Immature natural killer cell (primary cell): ENCODE results near the gene ALDH1A3. TPM values are rescaled to one million over a fixed set of nuclear protein-coding genes. Genes with fewer than 3 reads are reported as not detected.
"Not testable (repeated sequence)": the region's sequence is repeated elsewhere in the genome, so short reads cannot be mapped to it uniquely, and the experiment has no call there.

ENCODE experiments used
- DNase-seq, 3 donors: peaks; one replicate each; pipeline ENCODE4 v3.0.0; 2022; ENCODE audit warnings: mixed read lengths in 1 of 3
- H3K27ac Mint-ChIP-seq, 6 donors: one replicate each; pipeline ENCODE4 v1.8.0; 2020; ENCODE audit warnings: mixed read lengths in 6 of 6, mild to moderate bottlenecking in 5 of 6, inconsistent platforms in 4 of 6, moderate library complexity in 3 of 6
- H3K27me3 Mint-ChIP-seq, 3 donors: one replicate each; pipeline ENCODE4 v1.8.0; 2020 to 2021; ENCODE audit warnings: low read depth in 3 of 3, mild to moderate bottlenecking in 3 of 3, mixed read lengths in 3 of 3, moderate library complexity in 3 of 3, inconsistent platforms in 1 of 3
- H3K36me3 Mint-ChIP-seq, 3 donors: one replicate each; pipeline ENCODE4 v1.8.0; 2020; ENCODE audit warnings: mixed read lengths in 3 of 3, inconsistent platforms in 2 of 3, mild to moderate bottlenecking in 2 of 3
- H3K4me1 Mint-ChIP-seq, 2 donors: one replicate each; pipeline ENCODE4 v1.8.0; 2020; ENCODE audit warnings: inconsistent platforms in 2 of 2, mild to moderate bottlenecking in 2 of 2, mixed read lengths in 2 of 2, moderate library complexity in 1 of 2
- H3K4me3 Mint-ChIP-seq, 5 donors: one replicate each; pipeline ENCODE4 v1.8.0; 2020; ENCODE audit warnings: mild to moderate bottlenecking in 5 of 5, mixed read lengths in 5 of 5, inconsistent platforms in 3 of 5, moderate library complexity in 3 of 5
- H3K9me3 Mint-ChIP-seq, 6 donors: one replicate each; pipeline ENCODE4 v1.8.0; 2020; ENCODE audit warnings: mild to moderate bottlenecking in 6 of 6, mixed read lengths in 6 of 6, inconsistent platforms in 4 of 6, moderate library complexity in 3 of 6
- polyA plus RNA-seq, 3 donors: library from polyadenylated mRNA; unstranded; fragments of 300-500 nt; fragmentation: Illumina TruSeq; gene quantifications; one replicate each; pipeline ENCODE4 v1.2.3, GENCODE V29; 2021

ALDH1A3 gene
- polyA plus RNA-seq, 3 donors from 2014 or later = not detected

DNA sequence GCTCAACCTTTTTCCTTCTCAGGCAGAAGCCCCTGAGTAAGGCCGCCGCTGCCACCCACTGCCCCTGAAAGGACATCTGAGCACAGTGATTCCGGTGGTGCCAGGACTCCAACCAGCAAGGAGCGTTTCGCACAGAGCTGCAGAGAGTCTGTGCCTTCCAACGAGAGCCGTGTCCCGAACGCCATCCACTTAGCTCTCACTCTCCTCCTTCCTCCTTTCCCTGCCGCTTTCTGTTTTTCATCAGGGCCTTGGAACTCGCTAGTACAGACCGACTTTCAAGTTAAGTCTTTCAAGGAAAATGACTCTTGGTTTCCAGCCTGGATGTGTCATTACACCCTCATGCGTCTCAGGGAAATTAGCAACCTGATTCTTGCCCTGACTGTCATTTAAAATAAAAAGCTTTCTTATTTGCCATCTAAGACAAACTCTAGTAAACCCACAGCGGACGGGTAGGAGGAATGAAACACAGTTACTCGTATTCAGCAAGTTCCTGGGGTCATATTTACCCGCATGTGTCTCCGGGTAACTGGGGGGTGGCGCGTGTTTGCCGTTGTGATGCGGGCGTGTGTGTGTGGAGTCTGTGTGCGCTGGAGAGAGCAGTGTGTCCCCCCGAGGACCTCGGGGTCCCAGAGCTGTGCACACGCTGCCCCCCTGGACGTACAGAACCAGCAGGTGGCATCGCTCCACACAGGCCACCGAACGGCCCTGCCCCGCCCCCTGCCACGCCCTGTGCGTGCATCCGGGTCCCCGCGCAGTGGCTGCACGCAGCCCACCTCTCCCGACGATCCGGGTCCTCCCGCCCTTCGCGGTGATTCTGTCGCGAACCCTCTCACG lies 30.4 kb upstream of the ALDH1A3 start:
- H3K9me3 Mint-ChIP-seq = no peaks in the 10 kb centered on the region
- peaks cover 2 to 20% (median 14%) of the 10 kb centered on the region in 3 donors for H3K27me3 Mint-ChIP-seq
- peaks cover 0 to 3% (median 0%) of the 10 kb centered on the region in 3 donors for H3K36me3 Mint-ChIP-seq
- DNase-seq = no peak
- H3K27ac Mint-ChIP-seq = peak overlapping the region in 1 of 6 donors; percentile 55
- H3K4me1 Mint-ChIP-seq = peaks cover 6% of the 10 kb centered on the region in 2 donors
- H3K4me3 Mint-ChIP-seq = peak overlapping the region; percentile 60 to 77 (median 73)

GRCh38 chr15:100849855-100850218 lies 29.8 kb upstream of the ALDH1A3 start:
- DNase-seq = no peak
- Mint-ChIP-seq H3K36me3 (peaks cover 0 to 3% (median 0%) of the 10 kb centered on the region in 3 donors), H3K27me3 (peaks cover 2 to 20% (median 14%) of the 10 kb centered on the region in 3 donors), H3K27ac (no peak overlapping the region), H3K9me3 (no peaks in the 10 kb centered on the region), H3K4me1 (peaks cover 6% of the 10 kb centered on the region in 2 donors), H3K4me3 (peak overlapping the region in 2 of 5 donors; percentile 77)

GRCh38 chr15:100851428-100852015 lies 28.1 kb upstream of the ALDH1A3 start:
- not testable (repeated sequence) for H3K4me1 Mint-ChIP-seq, DNase-seq, H3K27ac Mint-ChIP-seq, H3K9me3 Mint-ChIP-seq, H3K36me3 Mint-ChIP-seq
- H3K27me3 Mint-ChIP-seq = peaks cover 4 to 20% (median 14%) of the 10 kb centered on the region in 3 donors
- H3K4me3 Mint-ChIP-seq = peak overlapping the region in 1 of 5 donors; percentile 36

DNA sequence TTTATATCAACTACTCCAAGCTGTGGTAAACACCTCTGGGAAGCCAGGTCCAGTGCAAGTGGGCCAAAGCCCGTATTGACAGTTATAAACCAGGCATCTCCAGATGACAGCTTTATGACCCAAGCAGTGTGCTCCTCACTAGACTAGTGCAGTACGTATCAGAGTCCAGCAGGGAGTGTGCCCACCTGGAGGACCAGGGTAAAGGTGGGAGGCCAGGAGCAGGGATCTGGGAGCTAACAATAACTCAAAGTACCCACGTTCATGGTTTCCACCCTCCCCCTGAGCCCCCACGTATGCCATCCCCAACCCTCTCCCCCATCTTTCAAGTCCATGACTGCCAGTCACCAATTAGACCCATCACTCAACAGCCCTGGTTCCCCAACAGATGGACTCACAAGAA lies 27.0 kb upstream of the ALDH1A3 start:
- DNase-seq = no peak
- H3K36me3 Mint-ChIP-seq = peaks cover 0 to 3% (median 0%) of the 10 kb centered on the region in 3 donors
- peaks cover 4 to 20% (median 14%) of the 10 kb centered on the region in 3 donors for H3K27me3 Mint-ChIP-seq
- no peak overlapping the region for H3K4me3 Mint-ChIP-seq
- peaks cover 6% of the 10 kb centered on the region in 2 donors for H3K4me1 Mint-ChIP-seq
- no peak overlapping the region for H3K27ac Mint-ChIP-seq
- no peaks in the 10 kb centered on the region for H3K9me3 Mint-ChIP-seq

- no peak for DNase-seq
- Mint-ChIP-seq H3K9me3 (no peaks in the 10 kb centered on the region), H3K27ac (no peak overlapping the region), H3K36me3 (peaks cover 0 to 3% (median 0%) of the 10 kb centered on the region in 3 donors), H3K27me3 (peaks cover 4 to 20% (median 14%) of the 10 kb centered on the region in 3 donors), H3K4me1 (peaks cover 5 to 6% of the 10 kb centered on the region in 2 donors), H3K4me3 (no peak overlapping the region)
These were observed 25.8 kb upstream of the ALDH1A3 start for GRCh38 chr15:100853676-100854440.

DNA sequence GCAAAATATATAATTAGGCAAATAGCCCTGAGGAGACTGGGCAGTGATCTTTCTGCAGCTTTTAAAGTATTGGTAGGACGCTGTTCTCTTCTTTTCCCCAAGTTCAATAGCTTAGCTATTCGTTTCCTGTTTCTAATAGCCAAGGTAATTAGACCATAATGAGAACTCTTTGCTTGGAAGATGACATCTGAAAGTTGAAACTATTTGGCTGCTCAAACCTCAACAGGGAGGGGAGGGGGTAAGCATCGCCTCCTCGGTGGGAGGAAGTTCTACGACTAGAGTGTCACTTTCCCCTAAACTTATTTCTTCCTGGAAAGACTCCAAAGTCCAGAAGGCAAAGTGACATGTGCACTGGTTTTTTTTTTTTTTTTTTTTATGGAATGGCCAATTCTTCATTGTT lies 22.8 kb upstream of the ALDH1A3 start:
- Mint-ChIP-seq H3K27ac (no peak overlapping the region), H3K4me1 (no peaks in the 10 kb centered on the region), H3K27me3 (peaks cover 1 to 7% (median 6%) of the 10 kb centered on the region in 3 donors), H3K9me3 (no peaks in the 10 kb centered on the region), H3K4me3 (no peak overlapping the region), H3K36me3 (no peaks in the 10 kb centered on the region)
- DNase-seq = no peak

DNA sequence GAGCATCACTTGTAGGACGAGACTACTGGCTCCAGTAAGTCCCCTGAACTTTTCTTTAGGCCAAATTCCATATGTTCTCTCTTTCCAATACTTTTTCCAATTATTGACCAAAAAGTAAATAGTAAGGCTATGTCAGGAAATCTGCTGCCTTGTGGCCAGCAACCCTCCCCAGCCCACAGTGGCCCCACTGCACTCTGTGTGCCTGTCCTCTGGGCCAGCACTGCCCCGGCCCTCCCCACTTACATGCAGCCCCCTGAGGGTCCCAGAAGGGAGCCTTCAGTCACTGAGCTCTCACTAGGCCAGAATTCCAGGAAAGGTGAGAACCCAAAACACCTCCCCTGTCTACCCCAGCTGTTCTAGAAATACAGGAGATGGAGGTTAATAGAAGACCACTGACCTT lies 21.3 kb upstream of the ALDH1A3 start:
- H3K4me3 Mint-ChIP-seq = no peak overlapping the region
- no peaks in the 10 kb centered on the region for H3K36me3 Mint-ChIP-seq
- H3K9me3 Mint-ChIP-seq = no peaks in the 10 kb centered on the region
- H3K4me1 Mint-ChIP-seq = no peaks in the 10 kb centered on the region
- peaks cover 1 to 7% (median 6%) of the 10 kb centered on the region in 3 donors for H3K27me3 Mint-ChIP-seq
- no peak overlapping the region for H3K27ac Mint-ChIP-seq
- no peak for DNase-seq

DNA sequence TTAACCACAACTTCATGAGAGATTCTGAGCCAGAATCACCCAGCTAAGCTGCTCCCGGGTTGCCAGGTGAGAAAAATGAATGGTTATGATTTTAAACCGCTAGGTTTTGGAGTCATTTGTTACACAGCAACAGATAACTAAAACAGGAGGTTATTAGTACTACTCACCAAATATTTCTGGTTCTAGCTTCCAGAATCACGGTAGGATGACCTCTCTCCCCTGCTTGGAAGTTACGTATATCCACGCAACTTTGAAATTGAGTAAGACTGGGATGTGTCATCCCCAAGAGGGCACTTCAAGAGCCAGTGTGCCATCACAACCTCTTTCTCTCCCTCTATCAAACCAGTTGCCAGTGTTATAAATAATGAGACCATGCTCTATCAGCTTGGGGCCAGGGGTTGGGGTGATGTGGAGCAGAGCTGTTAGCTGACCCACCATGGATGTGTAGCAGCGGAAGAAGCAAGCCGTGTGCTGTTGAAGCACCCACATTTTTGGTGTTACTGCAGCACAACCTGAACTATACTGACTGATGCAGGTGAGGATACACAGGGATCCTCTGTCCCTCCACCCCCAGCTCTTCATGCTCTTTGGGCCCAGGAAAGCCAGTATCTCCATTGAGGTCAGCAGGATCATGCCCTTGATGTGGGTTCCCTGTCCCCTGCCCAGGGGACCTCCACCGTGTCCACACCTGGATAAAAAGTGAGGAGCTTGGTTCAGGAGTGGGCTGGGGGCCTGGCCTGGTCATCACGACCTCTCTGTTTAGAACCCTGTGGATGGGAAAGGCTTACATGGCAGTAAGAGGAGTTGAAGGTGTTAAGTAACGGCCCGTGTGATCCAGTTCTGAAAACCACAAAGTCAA lies 19.4 kb upstream of the ALDH1A3 start:
- Mint-ChIP-seq H3K9me3 (no peaks in the 10 kb centered on the region), H3K27me3 (peaks cover 0 to 6% (median 1%) of the 10 kb centered on the region in 3 donors), H3K4me1 (no peaks in the 10 kb centered on the region), H3K4me3 (no peak overlapping the region), H3K27ac (no peak overlapping the region), H3K36me3 (no peaks in the 10 kb centered on the region)
- DNase-seq = no peak

GRCh38 chr15:100860829-100861510 lies 18.7 kb upstream of the ALDH1A3 start:
- DNase-seq = no peak
- H3K4me3 Mint-ChIP-seq = no peak overlapping the region
- H3K27me3 Mint-ChIP-seq = peaks cover 2 to 6% (median 2%) of the 10 kb centered on the region in 3 donors
- H3K4me1 Mint-ChIP-seq = no peaks in the 10 kb centered on the region
- no peaks in the 10 kb centered on the region for H3K9me3 Mint-ChIP-seq
- H3K27ac Mint-ChIP-seq = no peak overlapping the region
- H3K36me3 Mint-ChIP-seq = no peaks in the 10 kb centered on the region

DNA sequence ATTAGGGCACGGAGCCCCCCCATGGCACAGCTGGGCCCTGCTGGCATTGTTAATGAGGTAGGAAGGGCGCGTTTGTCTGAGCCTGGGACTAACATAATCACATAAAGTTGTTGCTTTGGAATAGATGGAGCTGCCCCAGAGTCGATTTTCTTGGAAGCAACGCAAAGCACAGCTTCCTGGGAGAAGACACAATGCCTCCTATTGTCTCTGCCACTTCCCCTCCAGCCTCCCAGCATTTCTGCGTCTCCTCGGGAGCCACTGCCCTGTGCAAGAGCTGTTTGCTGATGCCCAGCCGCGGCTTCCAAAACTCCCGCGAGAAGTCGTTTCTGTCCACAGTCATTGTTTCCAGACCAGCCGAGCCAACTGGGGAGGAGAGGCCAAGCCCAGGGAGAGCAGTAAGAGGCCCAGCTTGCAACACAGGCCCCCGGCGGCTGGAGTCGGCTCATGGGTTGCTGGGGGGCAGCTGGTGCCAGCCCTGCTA lies 18.1 kb upstream of the ALDH1A3 start:
- H3K4me1 Mint-ChIP-seq = no peaks in the 10 kb centered on the region
- peaks cover 2 to 6% (median 2%) of the 10 kb centered on the region in 3 donors for H3K27me3 Mint-ChIP-seq
- no peaks in the 10 kb centered on the region for H3K36me3 Mint-ChIP-seq
- no peak overlapping the region for H3K27ac Mint-ChIP-seq
- DNase-seq = no peak
- H3K4me3 Mint-ChIP-seq = no peak overlapping the region
- no peaks in the 10 kb centered on the region for H3K9me3 Mint-ChIP-seq

DNA sequence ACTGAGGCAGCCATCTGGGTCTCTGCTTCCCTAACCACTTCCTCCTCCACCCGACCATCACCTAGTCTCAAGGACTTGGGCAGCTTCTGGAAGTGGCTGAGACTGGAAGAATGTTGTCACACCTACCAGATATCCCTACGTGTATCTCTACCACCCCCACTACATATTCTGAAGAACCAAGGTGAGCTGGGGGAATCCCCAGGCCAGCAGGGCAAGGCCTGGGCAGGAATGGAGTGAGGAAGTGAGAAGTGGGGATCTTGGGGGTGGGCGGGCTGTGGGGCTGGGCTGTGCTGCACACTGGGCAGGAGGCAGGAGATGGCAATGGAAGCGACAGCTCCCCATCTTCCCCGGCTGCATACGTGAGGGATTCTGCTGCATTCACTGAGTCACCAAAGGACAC lies 17.5 kb upstream of the ALDH1A3 start:
- H3K4me1 Mint-ChIP-seq = no peaks in the 10 kb centered on the region
- no peak for DNase-seq

DNA sequence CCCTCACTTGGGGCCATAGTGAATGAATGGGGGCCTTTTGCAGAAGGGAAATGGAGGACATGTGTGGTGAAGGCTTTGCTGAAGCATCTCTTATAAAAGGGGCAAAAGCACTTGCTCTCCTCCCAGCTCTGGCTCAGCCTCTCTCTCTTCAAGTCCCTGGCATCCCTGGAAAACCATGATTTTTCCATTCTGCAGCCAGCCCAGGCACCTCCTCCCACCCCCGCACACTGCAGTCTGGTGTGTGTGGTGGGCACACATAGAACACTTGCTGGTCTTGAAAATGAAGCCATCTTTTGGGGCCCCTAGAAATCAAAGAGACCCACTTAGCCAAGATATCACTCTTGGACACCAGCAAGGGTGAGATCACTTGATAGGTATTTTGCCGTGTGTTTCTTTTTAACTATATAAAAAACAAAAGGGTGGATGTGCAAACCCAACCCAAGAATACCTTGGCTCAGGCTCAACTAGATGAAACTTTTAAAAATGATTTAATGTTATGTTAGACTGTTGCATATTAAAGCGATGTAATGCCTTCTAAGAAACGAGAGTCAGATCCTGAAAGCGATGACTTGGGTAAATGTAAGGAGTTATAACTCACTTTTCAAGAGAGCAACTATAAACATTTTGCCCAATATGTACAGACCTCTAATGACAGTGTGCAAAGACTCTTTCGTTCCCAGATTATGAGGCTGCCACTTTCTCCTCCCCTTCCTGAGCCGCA lies 16.4 kb upstream of the ALDH1A3 start:
- no peak for DNase-seq
- Mint-ChIP-seq H3K9me3 (no peaks in the 10 kb centered on the region), H3K27me3 (peaks cover 2 to 6% (median 2%) of the 10 kb centered on the region in 3 donors), H3K4me1 (no peaks in the 10 kb centered on the region), H3K27ac (no peak overlapping the region), H3K4me3 (no peak overlapping the region), H3K36me3 (no peaks in the 10 kb centered on the region)

More for the DNA sequence above, 17.5 kb upstream of the ALDH1A3 start:
- Mint-ChIP-seq H3K9me3 (no peaks in the 10 kb centered on the region), H3K27me3 (peaks cover 2 to 6% (median 2%) of the 10 kb centered on the region in 3 donors), H3K4me3 (no peak overlapping the region), H3K27ac (no peak overlapping the region), H3K36me3 (no peaks in the 10 kb centered on the region)
